Activated CD4-positive, alpha-beta T cell treated with anti-CD3 and anti-CD28 coated beads, Interleukin-2, amount 10 ng/mL, durations not matched to agents 7 days and 5 days (primary cell): ENCODE measurements around the gene GATA6. TPM values are rescaled to one million over a fixed set of nuclear protein-coding genes. Genes with fewer than 3 reads are reported as not detected.

ENCODE experiments used
- CTCF ChIA-PET: fragments of 350-600 bp; sonication (Branson Sonifier 250); formaldehyde crosslinking; loops from one replicate; lab custom pipeline; 2021; ENCODE audit warnings: antibody characterized with exemption; lab: Charles Lee
- POLR2A ChIA-PET: fragments of 350-600 bp; sonication (Branson Sonifier 250); formaldehyde crosslinking; loops from one replicate; lab custom pipeline; 2021; ENCODE audit warnings: antibody characterized with exemption; lab: Charles Lee
- DNase-seq: peaks from one replicate; pipeline ENCODE4 v3.0.0-alpha.2; 2020
- H3K27ac Mint-ChIP-seq: one replicate; pipeline ENCODE4 v1.8.0; 2021; ENCODE audit warnings: mild to moderate bottlenecking, moderate library complexity, mixed read lengths
- H3K27me3 Mint-ChIP-seq: one replicate; pipeline ENCODE4 v1.8.0; 2021; ENCODE audit warnings: mixed read lengths
- H3K36me3 Mint-ChIP-seq: one replicate; pipeline ENCODE4 v1.8.0; 2021; ENCODE audit warnings: low read depth, mixed read lengths
- H3K4me1 Mint-ChIP-seq: one replicate; pipeline ENCODE4 v1.8.0; 2021; ENCODE audit warnings: mixed read lengths
- H3K4me3 Mint-ChIP-seq: one replicate; pipeline ENCODE4 v1.8.0; 2021; ENCODE audit warnings: mild to moderate bottlenecking, moderate library complexity, mixed read lengths
- H3K9me3 Mint-ChIP-seq: one replicate; pipeline ENCODE4 v1.8.0; 2021; ENCODE audit warnings: mixed read lengths
- total RNA-seq, 2 experiments: library from RNA; stranded (reverse); gene quantifications; one replicate each; pipeline ENCODE4 v1.2.3, GENCODE V29; 2021

Gene GATA6
- total RNA-seq, 2 experiments from 2014 or later = not detected

DNA sequence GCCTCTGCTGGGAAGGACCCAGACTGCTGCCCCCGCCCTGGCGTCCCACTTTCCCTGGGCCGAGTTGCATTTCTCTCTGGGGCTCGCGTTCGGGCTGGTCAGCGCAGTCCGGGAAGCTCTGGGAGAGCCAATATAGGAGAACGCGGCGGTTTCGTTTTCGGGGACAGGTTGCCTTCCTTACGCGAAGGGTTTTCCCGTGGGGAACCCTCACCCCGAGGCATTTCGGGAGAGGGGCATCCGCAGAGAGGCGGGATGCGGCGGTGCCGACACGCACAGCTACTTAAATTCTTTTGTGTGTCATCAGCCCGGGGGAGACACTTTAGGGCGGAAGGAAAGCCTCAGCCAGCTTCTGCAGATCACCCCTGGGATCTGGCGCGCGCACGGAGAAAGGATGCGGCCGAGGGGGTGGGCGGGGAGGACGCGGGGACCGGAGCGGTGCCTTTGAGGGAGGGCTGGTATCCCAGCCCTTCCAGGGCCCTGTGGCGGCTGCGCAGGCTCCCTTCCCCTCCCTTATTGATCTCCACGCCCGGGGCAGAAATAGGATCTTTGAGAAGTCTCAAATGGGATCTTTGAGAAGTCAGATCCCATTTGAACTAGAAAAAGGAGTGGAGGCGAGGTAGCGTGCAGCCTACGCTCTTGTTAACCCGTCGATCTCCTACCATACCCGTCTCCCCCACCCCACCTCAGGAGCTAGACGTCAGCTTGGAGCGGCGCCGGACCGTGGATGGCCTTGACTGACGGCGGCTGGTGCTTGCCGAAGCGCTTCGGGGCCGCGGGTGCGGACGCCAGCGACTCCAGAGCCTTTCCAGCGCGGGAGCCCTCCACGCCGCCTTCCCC is 1.2 kb downstream of the GATA6 start:
- Mint-ChIP-seq H3K27ac (peak overlapping the region; percentile 76), H3K27me3 (peaks cover 81% of the 10 kb centered on the region), H3K36me3 (no peaks in the 10 kb centered on the region), H3K4me3 (peak overlapping the region; percentile 76), H3K9me3 (no peaks in the 10 kb centered on the region), H3K4me1 (peaks cover 16% of the 10 kb centered on the region)
- no peak for DNase-seq
- POLR2A ChIA-PET = no interaction called here
- CTCF ChIA-PET = interaction anchor here (0.6 kb wide), 2 partner anchors 262 to 623 kb away, joined by 3 to 4 read pairs; no protein-coding TSS in a partner anchor

DNA sequence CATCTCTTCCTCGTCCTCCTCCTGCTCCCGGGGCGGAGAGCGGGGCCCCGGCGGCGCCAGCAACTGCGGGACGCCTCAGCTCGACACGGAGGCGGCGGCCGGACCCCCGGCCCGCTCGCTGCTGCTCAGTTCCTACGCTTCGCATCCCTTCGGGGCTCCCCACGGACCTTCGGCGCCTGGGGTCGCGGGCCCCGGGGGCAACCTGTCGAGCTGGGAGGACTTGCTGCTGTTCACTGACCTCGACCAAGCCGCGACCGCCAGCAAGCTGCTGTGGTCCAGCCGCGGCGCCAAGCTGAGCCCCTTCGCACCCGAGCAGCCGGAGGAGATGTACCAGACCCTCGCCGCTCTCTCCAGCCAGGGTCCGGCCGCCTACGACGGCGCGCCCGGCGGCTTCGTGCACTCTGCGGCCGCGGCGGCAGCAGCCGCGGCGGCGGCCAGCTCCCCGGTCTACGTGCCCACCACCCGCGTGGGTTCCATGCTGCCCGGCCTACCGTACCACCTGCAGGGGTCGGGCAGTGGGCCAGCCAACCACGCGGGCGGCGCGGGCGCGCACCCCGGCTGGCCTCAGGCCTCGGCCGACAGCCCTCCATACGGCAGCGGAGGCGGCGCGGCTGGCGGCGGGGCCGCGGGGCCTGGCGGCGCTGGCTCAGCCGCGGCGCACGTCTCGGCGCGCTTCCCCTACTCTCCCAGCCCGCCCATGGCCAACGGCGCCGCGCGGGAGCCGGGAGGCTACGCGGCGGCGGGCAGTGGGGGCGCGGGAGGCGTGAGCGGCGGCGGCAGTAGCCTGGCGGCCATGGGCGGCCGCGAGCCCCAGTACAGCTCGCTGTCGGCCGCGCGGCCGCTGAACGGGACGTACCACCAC is 2.1 kb downstream of the GATA6 start:
- ChIA-PET POLR2A (no interaction called here), CTCF (no interaction called here)
- Mint-ChIP-seq H3K36me3 (no peaks in the 10 kb centered on the region), H3K27me3 (peaks cover 79% of the 10 kb centered on the region), H3K27ac (no peak overlapping the region), H3K9me3 (no peaks in the 10 kb centered on the region), H3K4me3 (peak overlapping the region; percentile 76), H3K4me1 (peaks cover 16% of the 10 kb centered on the region)
- DNase-seq = no peak

DNA sequence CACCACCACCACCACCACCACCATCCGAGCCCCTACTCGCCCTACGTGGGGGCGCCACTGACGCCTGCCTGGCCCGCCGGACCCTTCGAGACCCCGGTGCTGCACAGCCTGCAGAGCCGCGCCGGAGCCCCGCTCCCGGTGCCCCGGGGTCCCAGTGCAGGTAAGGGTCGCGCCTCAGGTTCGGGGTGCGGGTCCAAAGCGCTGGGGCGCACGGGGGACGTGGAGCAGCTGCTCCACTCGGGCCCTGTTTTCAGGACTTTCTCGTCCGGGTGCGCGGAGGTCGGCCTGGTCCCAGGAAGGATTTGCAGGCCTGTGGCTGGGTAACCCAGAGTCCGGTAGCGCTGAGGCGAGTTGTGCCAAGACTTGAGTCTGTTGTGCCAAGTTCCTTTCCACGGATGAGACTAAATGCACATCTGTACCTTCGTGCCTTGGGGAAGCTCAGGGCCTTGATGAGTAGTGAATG is 2.8 kb downstream of the GATA6 start:
- Mint-ChIP-seq H3K27me3 (peaks cover 74% of the 10 kb centered on the region), H3K36me3 (no peaks in the 10 kb centered on the region), H3K27ac (no peak overlapping the region), H3K4me1 (peaks cover 16% of the 10 kb centered on the region), H3K9me3 (no peaks in the 10 kb centered on the region), H3K4me3 (no peak overlapping the region)
- no peak for DNase-seq
- CTCF ChIA-PET = no interaction called here
- POLR2A ChIA-PET = no interaction called here

DNA sequence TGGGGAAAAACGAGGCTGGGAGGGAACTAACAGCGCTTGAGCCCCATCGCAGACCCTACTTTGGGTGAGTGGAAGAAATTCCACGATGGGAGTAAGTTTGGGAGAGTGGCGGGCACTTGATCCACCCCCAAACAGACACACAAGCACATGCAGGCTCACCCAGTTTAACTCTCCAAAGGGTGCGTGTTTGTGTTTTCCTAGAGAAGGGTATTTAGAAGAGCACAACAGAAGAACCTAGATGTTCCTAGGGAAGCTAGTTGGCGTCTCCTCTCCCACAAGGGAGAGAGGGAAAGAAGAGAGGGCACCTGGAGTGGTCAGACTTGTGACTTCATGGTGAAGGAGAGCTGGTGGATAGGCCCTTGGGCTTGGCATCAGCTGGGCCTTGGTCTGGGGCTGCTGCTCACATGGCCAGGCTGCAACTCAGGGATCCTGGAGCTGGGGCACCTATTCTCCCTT is 3.2 kb downstream of the GATA6 start:
- POLR2A ChIA-PET = no interaction called here
- no peak overlapping the region for H3K27ac Mint-ChIP-seq
- peaks cover 74% of the 10 kb centered on the region for H3K27me3 Mint-ChIP-seq
- DNase-seq = no peak
- peaks cover 16% of the 10 kb centered on the region for H3K4me1 Mint-ChIP-seq
- no peaks in the 10 kb centered on the region for H3K36me3 Mint-ChIP-seq
- H3K4me3 Mint-ChIP-seq = no peak overlapping the region
- H3K9me3 Mint-ChIP-seq = no peaks in the 10 kb centered on the region
- CTCF ChIA-PET = no interaction called here

DNA sequence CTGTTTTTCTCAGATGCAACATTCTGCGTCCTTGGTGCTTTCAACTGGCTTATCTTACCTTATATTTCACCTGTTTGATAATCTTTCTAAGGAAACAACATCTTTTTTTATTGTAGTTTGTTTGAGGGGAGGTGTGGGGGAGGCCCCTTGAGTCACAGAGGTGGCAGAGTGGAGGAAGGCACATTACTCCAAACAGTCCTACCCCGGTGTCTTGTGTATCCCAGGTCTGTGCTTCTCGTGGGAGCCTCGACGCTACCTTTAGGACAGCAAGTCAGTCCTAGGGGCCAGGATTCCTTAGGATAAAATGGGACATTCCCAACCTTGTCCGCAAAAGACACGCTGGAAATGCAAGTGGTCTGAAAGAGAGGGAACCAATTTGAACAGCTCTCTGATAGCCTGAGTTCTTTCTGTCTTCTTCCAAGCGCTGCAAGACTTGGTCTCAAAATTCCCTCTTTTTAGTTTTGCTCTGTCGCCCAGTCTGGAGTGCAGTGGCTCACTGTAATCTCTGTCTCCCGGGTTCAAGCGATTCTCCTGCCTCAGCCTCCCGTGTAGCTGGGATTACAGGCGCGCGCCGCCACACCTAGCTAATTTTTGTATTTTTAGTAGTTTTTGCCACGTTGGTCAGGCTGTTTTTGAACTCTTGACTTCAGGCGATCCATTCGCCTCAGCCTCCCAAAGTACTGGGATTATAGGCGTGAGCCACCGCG is 4.0 kb downstream of the GATA6 start:
- ChIA-PET CTCF (no interaction called here), POLR2A (no interaction called here)
- Mint-ChIP-seq H3K9me3 (no peaks in the 10 kb centered on the region), H3K4me1 (peaks cover 14% of the 10 kb centered on the region), H3K36me3 (no peaks in the 10 kb centered on the region), H3K4me3 (no peak overlapping the region), H3K27ac (no peak overlapping the region), H3K27me3 (peaks cover 70% of the 10 kb centered on the region)
- no peak for DNase-seq

DNA sequence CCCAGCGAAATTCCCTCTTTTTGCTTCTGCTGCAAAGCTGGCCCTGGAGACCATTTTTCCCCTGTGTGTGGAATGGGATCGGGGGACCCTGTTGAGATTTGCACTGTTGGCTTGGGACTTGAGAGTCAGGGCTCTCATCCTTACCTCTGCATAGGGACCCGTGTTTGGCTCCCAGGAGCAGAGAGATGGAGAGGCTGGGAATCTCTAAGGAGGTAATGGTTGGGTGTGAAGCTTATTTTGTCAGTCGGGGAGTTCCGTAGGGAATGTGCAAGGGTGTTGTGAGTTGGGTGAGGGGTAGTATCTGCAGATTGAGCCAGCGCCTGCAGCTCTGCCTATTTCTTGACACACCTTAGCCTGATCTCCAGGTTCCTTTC is 4.5 kb downstream of the GATA6 start:
- CTCF ChIA-PET = interaction anchor here (1.4 kb wide), 1 partner anchor 15 kb away, joined by 3 read pairs; no protein-coding TSS in a partner anchor

DNA sequence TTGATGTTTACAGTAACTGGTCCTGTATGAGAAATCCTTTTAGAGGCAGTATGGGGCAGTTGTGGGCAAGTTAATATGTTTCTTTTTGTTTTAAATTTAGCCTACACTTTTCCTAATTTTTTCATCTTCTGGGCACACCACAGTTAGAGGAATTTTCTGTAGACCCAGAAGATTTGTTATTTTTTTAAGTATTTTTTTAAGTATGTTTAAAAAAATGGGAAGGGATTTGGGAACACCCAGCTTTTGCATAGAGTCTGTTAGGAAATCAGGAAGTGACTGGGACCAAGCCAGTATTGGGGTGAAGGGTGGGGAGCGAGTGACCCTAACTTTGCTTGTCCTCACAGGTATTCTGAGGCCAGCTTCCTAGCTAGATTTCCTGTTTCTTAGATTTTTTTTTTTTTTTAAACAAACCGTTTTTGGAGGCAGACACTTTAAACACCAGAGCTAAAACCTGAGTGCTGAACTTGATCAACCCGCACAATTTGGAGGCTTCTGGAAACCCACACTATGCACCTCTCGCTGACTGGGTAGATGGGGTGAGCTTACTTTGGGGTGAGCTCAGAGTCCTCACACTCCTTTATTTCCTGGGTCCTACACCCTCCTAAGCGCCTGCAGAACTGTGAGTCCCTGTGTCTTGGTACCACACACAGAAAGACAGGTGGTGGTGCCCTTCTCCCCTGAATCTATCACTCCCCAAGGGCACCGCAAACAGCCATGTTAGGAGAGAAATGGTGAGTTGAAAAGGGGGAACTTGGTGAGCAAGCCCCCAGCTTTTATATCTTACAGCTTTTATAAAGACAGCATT is 5.2 kb downstream of the GATA6 start:
- peaks cover 66% of the 10 kb centered on the region for H3K27me3 Mint-ChIP-seq
- CTCF ChIA-PET = interaction anchor here (1.4 kb wide), 1 partner anchor 15 kb away, joined by 3 read pairs; no protein-coding TSS in a partner anchor

More for the DNA sequence above, 4.5 kb downstream of the GATA6 start:
- Mint-ChIP-seq H3K27me3 (peaks cover 66% of the 10 kb centered on the region), H3K27ac (no peak overlapping the region), H3K4me1 (peaks cover 11% of the 10 kb centered on the region), H3K9me3 (no peaks in the 10 kb centered on the region), H3K4me3 (no peak overlapping the region), H3K36me3 (no peaks in the 10 kb centered on the region)
- POLR2A ChIA-PET = no interaction called here
- no peak for DNase-seq

DNA sequence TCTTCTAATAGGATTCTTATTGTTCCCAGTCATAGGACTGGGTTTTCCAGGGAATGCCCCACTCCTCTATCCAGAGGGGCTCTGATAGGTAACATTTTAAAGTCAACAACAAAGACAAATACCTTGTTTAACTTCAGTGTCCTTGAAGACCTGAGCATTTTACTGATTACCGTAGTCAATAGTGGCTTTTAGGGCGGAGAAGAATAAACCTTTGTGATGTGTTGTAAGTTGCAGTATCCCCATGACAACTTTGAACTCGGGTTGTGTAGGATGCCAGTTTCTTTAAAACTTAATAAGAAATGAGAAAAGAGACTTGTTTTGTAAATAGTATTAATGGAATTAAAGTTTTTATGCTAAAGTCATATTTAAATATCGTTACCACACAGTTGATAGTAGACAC is 6.0 kb downstream of the GATA6 start:
- H3K4me1 Mint-ChIP-seq = peaks cover 4% of the 10 kb centered on the region
- H3K36me3 Mint-ChIP-seq = no peaks in the 10 kb centered on the region
- H3K9me3 Mint-ChIP-seq = no peaks in the 10 kb centered on the region
- CTCF ChIA-PET = interaction anchor here (0.6 to 1.4 kb wide), 2 partner anchors 14 to 39 kb away, joined by 3 read pairs; no protein-coding TSS in a partner anchor
- H3K4me3 Mint-ChIP-seq = no peak overlapping the region
- peaks cover 64% of the 10 kb centered on the region for H3K27me3 Mint-ChIP-seq
- no peak for DNase-seq
- POLR2A ChIA-PET = no interaction called here
- no peak overlapping the region for H3K27ac Mint-ChIP-seq

More for the DNA sequence above, 5.2 kb downstream of the GATA6 start:
- POLR2A ChIA-PET = no interaction called here
- Mint-ChIP-seq H3K4me3 (no peak overlapping the region), H3K4me1 (peaks cover 8% of the 10 kb centered on the region), H3K9me3 (no peaks in the 10 kb centered on the region), H3K27ac (no peak overlapping the region), H3K36me3 (no peaks in the 10 kb centered on the region)
- no peak for DNase-seq

DNA sequence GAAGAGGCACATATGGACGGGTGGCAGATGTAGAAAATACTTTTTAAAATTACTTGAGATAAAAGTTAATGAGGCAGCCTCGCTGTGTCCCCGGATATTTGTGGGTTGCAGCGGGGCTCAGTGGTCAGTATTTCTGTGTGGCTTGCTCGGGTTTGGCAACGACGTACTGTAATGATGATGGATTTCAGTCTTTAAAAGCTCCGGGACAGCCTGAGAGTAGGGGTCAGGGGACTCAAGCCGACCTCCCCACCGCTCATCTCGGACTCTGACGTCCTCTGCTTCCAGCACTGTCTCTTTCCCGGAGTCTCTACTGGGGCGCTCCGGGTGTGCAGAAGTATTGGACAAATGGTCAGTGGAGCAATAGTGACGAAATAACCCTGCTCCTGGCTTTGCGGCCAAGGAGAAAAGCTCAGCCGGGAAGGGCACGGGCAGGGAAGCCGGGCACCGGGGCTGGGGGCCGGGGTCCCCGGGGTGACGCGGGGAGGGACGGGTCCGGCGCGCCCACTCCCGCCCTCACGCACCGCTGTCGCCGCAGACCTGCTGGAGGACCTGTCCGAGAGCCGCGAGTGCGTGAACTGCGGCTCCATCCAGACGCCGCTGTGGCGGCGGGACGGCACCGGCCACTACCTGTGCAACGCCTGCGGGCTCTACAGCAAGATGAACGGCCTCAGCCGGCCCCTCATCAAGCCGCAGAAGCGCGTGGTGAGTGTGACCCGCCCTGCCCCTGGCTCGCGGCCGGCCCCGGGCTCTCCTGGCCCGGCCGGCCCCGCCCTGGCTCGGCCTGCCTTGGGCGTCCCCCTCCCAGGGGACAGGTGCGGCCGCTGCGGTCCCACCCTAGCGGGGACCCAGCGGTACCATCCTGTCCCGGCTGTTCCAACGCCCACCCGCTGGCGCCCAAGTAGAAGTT is 7.3 kb downstream of the GATA6 start:
- no peak for DNase-seq
- no peaks in the 10 kb centered on the region for H3K9me3 Mint-ChIP-seq
- peaks cover 59% of the 10 kb centered on the region for H3K27me3 Mint-ChIP-seq
- no peaks in the 10 kb centered on the region for H3K36me3 Mint-ChIP-seq
- ChIA-PET POLR2A (no interaction called here), CTCF (no interaction called here)
- no peaks in the 10 kb centered on the region for H3K4me1 Mint-ChIP-seq
- H3K4me3 Mint-ChIP-seq = no peak overlapping the region
- H3K27ac Mint-ChIP-seq = peak overlapping the region; percentile 46

DNA sequence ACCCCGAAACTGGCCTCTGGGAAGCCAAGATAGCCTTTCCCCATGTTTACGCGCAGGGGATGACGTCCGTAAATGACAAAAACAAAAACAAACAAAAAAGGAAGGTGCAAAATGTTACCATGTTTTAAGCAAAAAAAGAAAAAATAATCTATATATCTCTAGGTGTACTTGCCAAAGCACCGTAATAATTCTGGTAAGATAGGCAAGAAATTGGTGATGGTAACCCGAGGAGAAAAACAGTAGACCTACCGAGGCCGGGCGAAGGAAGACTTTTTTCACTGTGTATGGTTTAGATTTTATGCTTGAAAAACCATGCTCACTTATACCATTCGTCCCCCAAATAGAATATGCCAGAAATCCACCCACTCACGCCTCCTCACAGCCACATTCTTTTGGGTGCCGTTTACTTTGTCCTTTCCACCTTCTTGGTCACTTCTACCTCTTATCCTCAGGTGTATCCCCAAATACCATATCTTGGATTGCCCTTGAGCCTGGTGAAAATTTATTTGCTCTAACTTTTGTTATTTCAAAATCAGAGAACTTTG is 8.0 kb downstream of the GATA6 start:
- H3K4me3 Mint-ChIP-seq = no peak overlapping the region
- no peak for DNase-seq
- H3K9me3 Mint-ChIP-seq = no peaks in the 10 kb centered on the region
- peak overlapping the region; percentile 46 for H3K27ac Mint-ChIP-seq
- no peaks in the 10 kb centered on the region for H3K36me3 Mint-ChIP-seq
- CTCF ChIA-PET = no interaction called here
- POLR2A ChIA-PET = no interaction called here
- peaks cover 57% of the 10 kb centered on the region for H3K27me3 Mint-ChIP-seq
- H3K4me1 Mint-ChIP-seq = no peaks in the 10 kb centered on the region

DNA sequence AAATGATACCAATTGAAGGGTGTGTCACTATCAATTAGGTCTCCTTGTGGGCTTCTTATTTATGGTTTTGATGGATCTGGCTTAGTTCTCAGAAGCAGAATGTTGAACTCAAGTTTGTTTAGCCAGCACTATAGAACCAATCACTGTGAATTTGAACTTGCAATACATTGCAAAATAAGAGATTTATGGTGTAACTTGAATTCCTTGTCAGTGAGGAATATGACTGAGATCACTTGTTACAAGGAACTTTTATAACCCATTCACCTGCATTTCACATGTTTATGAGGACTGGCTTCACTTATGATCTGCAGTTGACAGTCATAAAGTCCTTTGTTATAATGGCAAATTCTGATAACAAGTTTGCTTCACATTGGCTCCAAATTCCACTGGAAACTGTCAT is 9.8 kb downstream of the GATA6 start:
- no peaks in the 10 kb centered on the region for H3K9me3 Mint-ChIP-seq
- DNase-seq = no peak
- ChIA-PET CTCF (interaction anchor here (0.6 kb wide), 1 partner anchor 35 kb away, joined by 3 read pairs; no protein-coding TSS in a partner anchor), POLR2A (no interaction called here)
- no peaks in the 10 kb centered on the region for H3K4me1 Mint-ChIP-seq
- H3K4me3 Mint-ChIP-seq = no peak overlapping the region
- H3K27me3 Mint-ChIP-seq = peaks cover 39% of the 10 kb centered on the region
- no peak overlapping the region for H3K27ac Mint-ChIP-seq
- H3K36me3 Mint-ChIP-seq = no peaks in the 10 kb centered on the region
